ENCODE results near the gene SYT1.

Gene SYT1

GRCh38 chr12:79294590-79294989, 430.0 kb downstream of the SYT1 start:
- DNase-seq (ENCODE audit: low read depth in 3 of 3), result no peak

GRCh38 chr12:79295572-79295971, 431.0 kb downstream of the SYT1 start:
- DNase-seq (ENCODE audit: low read depth in 3 of 3), result no peak

- no peak for DNase-seq (ENCODE audit: low read depth in 3 of 3)
Measured at GRCh38 chr12:79296133-79296532, 431.6 kb downstream of the SYT1 start.

GRCh38 chr12:79296871-79297270, 432.3 kb downstream of the SYT1 start:
- no peak for DNase-seq (ENCODE audit: low read depth in 3 of 3)

GRCh38 chr12:79298506-79298905, 433.9 kb downstream of the SYT1 start:
- no peak for DNase-seq (ENCODE audit: low read depth in 3 of 3)

- no peak for DNase-seq (ENCODE audit: low read depth in 3 of 3)
Measured at GRCh38 chr12:79299447-79300198, 435.0 kb downstream of the SYT1 start.

GRCh38 chr12:79300199-79300568, 435.6 kb downstream of the SYT1 start:
- no peak for DNase-seq (ENCODE audit: low read depth in 3 of 3)

GRCh38 chr12:79301181-79301580, 436.6 kb downstream of the SYT1 start:
- no peak for DNase-seq (ENCODE audit: low read depth in 3 of 3)

- DNase-seq (ENCODE audit: low read depth in 3 of 3), result no peak
Measured at GRCh38 chr12:79302162-79302814, 437.7 kb downstream of the SYT1 start.

GRCh38 chr12:79307340-79307739, 442.8 kb downstream of the SYT1 start:
- no peak for DNase-seq (ENCODE audit: low read depth in 3 of 3)

- no peak for DNase-seq (ENCODE audit: low read depth in 3 of 3)
Measured at GRCh38 chr12:79309039-79309438, 444.5 kb downstream of the SYT1 start.

GRCh38 chr12:79317179-79317847, 452.7 kb downstream of the SYT1 start:
- no peak for DNase-seq (ENCODE audit: low read depth in 3 of 3)

GRCh38 chr12:79322905-79323304, 458.3 kb downstream of the SYT1 start:
- no peak for DNase-seq (ENCODE audit: low read depth in 3 of 3)

GRCh38 chr12:79324571-79324970, 460.0 kb downstream of the SYT1 start:
- no peak for DNase-seq (ENCODE audit: low read depth in 3 of 3)

GRCh38 chr12:79326222-79326621, 461.6 kb downstream of the SYT1 start:
- DNase-seq (ENCODE audit: low read depth in 3 of 3), result no peak

GRCh38 chr12:79326663-79327062, 462.1 kb downstream of the SYT1 start:
- no peak for DNase-seq (ENCODE audit: low read depth in 3 of 3)

- DNase-seq (ENCODE audit: low read depth in 3 of 3), result no peak
Measured at GRCh38 chr12:79327465-79327864, 462.9 kb downstream of the SYT1 start.

- DNase-seq (ENCODE audit: low read depth in 3 of 3), result no peak
Measured at GRCh38 chr12:79329933-79330332, 465.4 kb downstream of the SYT1 start.

GRCh38 chr12:79331870-79332269, 467.3 kb downstream of the SYT1 start:
- DNase-seq (ENCODE audit: low read depth in 3 of 3), result no peak

GRCh38 chr12:79333144-79333543, 468.6 kb downstream of the SYT1 start:
- DNase-seq (ENCODE audit: low read depth in 3 of 3), result no peak

- DNase-seq (ENCODE audit: low read depth in 3 of 3), result no peak
Measured at GRCh38 chr12:79337662-79338290, 473.2 kb downstream of the SYT1 start.

All from stimulated activated CD4-positive, alpha-beta T cell treated with anti-CD3 and anti-CD28 coated beads, TNF-alpha, amount 100 ng/mL, for 48 hours (primary cell).